ENCODE measurements around the gene DYNC2H1. TPM values are rescaled to one million over a fixed set of nuclear protein-coding genes. Genes with fewer than 3 reads are reported as not detected.

Gene DYNC2H1
- total RNA-seq, 1 donor from 2014 or later = 4.7 TPM

DNA sequence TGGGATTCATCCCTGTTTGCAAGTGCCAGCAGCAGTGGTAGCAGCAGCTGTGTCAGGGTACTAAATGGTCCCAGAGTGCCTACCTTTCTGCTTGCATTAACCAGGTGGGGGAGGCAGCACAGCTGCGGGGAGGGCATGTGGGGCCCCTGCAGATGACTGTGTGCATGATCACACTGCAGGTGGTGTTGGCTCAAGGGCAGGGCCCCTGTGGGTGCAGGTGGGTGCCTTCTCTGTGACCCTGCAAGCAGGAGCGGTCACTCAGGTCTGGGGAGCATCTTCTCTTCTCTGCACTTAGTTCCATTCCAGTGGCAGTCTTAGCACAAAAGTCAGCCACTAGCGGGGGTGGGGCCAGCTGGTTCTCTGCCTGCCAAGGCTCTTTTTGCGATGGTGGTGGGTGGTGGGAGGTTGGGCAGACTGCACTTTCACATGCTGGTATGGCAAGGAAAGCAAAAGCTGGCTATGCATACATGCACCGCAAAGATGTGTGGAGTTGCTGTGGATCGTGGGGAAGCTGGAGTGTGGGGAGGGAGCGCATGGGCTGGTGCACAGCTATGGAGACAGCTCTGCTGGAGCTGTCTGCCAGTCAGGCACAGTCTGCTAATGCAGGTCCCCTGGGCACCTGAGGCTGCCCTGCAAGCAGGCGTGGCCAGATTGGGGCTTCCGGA is 157.1 kb downstream of the DYNC2H1 start:
- intact Hi-C loops (cut with DNase I) = no loop called here
- DNase-seq (ENCODE audit: low spot score) = no peak

DNA sequence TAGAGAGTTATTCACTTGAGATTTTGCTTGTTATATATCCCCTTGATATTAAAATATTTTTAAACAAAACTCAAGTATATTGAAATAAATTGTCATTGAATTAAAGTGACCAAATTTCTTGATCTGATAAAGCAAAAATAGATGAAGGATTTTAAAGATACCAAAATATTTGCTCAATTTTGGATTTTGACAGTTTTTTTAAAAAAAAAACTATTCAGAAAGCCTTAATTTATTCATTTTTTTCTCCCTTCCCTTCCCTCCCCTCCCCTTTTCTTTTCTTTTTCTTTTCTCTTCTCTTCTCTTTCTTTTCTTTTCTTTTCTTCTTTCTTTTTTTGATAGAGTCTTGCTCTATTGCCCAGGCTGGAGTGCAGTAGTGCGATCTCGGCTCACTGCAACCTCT is 163.7 kb downstream of the DYNC2H1 start:
- DNase-seq (ENCODE audit: low spot score) = no peak
- intact Hi-C loops (cut with DNase I) = no loop called here

DNA sequence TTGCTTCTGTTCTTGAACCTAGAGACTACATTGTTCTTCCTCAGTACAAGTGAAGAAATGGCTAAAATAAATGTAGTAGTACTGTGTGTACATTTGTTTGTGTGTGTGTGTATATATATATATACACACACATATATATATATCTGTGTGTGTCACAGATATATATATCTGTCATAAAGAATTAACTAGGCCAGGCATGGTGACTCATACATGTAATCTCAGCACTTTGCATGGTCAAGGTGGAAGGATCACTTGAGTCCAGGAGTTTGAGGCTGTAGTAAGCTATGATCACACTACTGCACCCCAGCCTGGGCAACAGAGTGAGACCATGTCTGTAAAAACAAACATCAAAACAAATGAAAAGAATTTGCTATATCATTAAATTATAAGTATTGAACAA is 164.8 kb downstream of the DYNC2H1 start:
- no peak for DNase-seq (ENCODE audit: low spot score)
- intact Hi-C loops (cut with DNase I) = no loop called here

DNA sequence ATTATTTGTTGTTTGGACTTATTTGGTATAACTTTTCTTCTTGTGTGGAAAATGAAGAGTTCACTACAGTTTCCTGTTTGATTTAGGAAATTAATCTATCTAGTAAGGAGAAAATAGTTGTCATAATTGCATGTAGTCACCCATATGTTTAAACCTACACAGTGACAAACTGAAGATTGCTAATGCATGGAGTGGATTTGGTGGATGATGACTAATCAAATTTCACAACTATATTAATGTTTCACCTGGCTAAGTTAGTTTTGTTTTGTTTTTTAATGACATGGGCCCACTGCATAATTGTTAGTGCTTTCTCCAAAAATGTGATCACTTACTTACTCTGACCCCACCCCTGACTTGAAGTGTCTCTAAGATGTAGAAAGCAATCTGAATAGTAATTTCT is 170.6 kb downstream of the DYNC2H1 start:
- no peak for DNase-seq (ENCODE audit: low spot score)
- intact Hi-C loops (cut with DNase I) = no loop called here

DNA sequence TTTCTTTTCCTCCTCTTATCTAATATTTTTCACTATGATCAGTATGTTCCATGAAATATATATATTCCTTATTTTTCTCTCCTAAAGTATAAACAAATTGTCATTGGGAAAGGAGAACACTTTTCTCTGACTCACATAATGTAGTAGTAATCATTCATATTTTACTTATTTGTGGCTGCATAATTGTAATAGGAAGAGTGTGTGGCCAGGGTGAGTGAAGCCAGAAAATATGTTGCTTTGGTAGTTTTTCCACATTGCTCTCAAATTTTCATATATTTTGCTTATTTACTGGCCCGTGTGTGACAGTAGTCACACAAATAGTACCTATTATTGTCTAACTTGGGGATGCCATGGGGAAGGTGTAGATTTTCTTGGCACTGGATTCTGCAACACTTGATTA is 172.1 kb downstream of the DYNC2H1 start:
- no peak for DNase-seq (ENCODE audit: low spot score)
- intact Hi-C loops (cut with DNase I) = no loop called here

DNA sequence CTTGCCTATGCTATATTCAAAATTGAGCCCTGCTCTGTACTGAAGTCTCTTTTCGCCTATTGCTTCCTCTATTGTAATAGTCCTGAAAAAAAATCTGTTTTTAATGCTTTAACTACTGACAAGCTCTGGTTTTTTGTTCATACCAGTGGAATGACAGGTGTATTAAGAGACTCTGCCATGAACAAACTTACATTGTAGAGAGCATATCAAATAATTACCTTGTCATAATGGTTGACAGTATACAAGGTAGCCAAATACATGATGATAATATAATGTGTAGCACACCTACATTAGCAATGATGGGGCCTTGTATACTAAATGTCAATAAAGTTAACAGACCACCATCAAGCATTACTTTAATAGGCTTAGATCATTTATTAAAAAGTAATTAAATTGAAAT is 175.0 kb downstream of the DYNC2H1 start:
- intact Hi-C loops (cut with DNase I) = no loop called here
- no peak for DNase-seq (ENCODE audit: low spot score)

DNA sequence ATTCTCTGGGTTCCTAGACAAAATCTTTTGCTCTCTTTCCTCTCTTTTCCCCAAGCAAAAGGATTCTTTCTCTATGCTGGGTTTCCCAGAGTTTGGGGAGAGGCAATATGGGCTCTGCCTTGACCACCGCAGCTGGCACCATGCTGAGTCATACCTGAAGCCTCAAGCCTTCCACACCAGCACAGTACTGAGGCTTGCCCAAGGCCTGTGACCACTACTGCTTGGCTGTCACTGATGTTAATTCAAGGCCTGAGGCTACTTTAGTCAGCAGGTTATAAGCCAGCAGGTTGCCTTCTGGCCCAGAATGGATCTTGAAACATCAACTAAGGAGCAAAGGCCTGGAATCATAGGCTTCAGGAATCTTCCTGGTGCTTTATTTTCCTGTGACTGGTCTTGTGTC is 185.3 kb downstream of the DYNC2H1 start:
- DNase-seq (ENCODE audit: low spot score) = no peak
- intact Hi-C loops (cut with DNase I) = no loop called here

DNA sequence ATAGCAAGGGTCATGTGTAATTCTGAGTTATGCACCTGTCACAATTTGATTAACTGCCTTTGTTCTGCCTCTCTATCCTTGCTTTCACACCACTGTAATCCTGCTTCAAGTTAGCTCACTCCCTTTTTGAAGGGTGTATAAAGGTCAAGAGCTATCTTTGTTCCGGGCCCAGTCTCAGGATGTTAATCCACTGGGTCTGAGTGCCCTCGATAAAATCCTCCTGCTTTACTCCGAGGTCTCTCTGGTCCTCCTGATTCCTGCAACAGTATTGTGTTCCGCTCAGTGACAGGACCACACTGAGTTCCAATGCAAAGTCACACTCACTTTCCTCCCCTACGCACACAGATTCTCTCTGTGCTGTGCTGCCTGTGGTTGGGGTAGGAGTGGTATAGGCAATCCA is 186.5 kb downstream of the DYNC2H1 start:
- no peak for DNase-seq (ENCODE audit: low spot score)
- intact Hi-C loops (cut with DNase I) = no loop called here

DNA sequence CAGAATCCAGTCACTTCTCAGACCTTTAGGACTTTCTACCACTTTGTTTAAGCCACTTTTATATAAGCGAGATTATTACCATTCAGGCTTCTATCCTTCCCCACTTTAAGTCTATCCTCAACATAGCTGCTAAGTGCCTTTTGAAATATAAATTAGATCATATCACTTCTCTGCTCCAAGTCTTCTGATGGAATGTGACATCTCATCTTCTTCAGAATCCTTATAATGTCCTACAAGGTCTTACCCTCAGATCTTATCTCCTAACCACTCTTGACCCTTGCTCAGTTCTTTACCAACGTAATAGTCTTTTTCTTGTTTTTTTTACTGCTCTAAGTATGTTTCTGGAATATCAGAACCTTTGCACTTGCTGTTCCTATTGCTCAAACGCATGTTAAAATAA is 188.7 kb downstream of the DYNC2H1 start:
- DNase-seq (ENCODE audit: low spot score) = no peak
- intact Hi-C loops (cut with DNase I) = no loop called here

DNA sequence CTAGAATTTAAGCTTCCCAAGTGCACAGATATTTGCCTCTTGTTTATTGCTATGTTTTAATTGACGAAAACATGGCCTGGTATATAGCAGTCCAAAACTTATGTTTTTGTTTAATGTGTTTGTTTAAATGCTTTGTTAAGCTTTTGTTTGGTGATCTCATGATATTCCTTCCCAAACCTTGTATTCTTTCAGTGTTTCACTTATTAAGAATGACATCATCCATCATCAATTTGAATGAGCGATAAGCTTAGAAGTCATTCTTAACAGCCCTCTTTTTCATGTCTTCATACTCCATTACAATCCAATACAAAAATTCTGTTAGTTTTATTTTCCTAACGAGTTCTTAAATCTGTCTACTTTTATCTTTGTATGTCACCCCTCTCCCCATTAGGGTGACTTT is 206.0 kb downstream of the DYNC2H1 start:
- DNase-seq (ENCODE audit: low spot score) = no peak
- intact Hi-C loops (cut with DNase I) = no loop called here

DNA sequence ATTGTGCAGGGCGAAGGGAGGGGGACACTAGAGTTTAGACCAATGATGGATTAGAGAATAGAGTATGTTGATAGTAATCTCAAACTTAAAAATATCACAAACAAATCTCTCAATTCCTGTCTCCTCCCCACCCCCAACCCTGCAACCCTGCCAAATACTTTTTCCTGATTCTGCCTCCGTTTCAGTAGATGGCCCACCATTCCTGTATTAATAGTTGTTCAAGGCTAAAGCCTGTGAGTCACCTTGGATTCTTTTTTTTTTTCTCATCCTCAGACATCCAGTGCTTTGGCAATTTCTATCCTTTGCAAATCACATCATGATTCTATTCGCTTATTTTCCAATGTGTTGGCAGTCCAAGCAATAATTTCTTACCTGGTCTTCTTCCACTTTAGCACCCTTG is 207.9 kb downstream of the DYNC2H1 start:
- no peak for DNase-seq (ENCODE audit: low spot score)
- intact Hi-C loops (cut with DNase I) = no loop called here

DNA sequence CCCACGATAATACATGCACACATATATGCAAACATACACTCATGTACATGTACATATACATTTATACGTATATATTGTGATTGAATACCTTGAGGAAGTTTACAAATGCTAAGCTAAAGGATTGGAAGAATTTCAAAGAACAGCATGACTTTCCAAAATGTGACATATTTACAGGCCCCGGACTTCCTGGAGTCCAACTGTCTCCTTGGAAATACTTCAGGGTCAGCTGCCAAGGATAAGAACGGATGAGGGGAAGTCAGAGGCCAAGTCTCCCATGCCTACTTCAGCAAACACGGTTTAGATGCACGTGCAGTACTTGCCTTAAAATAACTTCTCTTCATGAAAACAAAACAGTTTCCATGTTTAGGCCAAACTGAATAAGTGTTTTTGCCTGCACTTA is 213.6 kb downstream of the DYNC2H1 start:
- intact Hi-C loops (cut with DNase I) = no loop called here
- DNase-seq (ENCODE audit: low spot score) = no peak

DNA sequence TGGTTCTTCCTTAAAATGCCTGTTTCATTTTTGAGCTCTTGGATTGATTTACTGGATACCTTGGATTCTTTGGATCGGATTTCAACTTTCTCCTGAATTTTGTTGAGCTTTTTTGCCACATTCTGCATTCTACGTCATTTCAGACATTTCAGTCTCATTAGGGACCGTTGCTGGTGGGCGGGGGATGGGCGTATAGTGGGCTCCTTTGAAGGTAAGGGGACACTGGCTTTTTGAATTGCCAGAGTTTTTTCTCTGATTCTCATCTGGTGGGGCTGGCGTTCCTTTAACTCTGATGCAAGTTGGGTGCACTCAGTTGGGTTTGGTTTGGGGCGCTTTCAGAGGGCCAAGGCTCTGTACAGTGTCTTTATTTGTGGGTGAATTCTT is 216.5 kb downstream of the DYNC2H1 start:
- intact Hi-C loops (cut with DNase I) = loop anchor here (5.0 kb wide), 1 partner anchor 277 kb away; no protein-coding TSS in a partner anchor
- no peak for DNase-seq (ENCODE audit: low spot score)

DNA sequence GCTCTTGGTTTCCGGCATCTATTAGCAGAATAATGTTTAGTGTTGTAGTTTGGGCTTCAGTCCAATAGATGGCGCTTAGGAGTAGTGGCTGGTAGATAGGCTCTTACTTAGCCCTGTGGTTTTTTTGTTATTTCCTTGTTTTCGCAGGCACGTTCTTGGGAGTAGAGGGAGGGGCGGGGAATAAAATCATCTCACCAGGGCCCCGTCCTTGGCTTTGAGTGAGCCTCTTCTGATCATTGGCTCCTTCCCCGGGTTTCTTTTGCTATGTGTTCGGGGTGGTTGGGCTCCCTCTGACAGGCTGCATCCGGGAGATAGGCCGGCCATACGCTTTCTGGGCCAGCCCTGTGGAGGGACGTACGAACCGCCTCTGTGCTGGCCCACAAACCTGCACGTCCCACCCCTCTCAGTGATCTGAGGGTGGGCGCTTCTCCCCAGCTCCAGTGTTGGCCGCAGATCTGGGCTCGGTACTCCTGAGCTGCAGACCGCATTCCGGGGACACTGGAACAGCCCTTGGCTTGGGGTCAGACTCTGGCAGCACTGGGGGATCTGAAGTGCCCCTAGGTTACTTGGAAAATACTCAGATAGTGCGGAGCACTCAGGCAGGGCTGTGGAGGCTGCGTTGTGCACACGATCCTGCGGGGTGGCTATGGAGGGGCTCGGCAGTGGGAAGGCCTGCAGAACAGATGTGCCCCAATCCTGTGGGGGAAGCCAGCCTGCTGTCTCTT is 217.0 kb downstream of the DYNC2H1 start:
- intact Hi-C loops (cut with DNase I) = loop anchor here (5.0 kb wide), 1 partner anchor 276 kb away; no protein-coding TSS in a partner anchor
- no peak for DNase-seq (ENCODE audit: low spot score)

DNA sequence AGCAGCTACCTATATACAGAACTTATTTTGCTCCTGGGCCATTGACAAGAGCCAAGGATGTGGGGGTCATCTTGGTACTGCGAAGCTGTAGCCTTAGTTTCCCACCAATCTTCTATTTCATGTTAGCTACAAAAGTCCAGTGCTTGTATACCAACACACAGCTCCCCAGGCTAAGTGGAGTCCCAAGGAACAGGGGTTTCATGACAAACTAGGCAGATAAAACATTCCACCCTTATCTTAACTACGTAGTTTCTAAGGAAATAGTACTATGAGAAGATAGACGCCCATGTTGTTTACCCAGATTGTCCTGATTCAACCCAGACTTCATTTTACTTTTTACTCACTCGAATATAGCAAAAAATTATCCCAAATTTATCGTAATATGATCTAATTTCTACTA is 218.5 kb downstream of the DYNC2H1 start:
- intact Hi-C loops (cut with DNase I) = loop anchor here (5.0 kb wide), 1 partner anchor 275 kb away; no protein-coding TSS in a partner anchor
- DNase-seq (ENCODE audit: low spot score) = no peak

DNA sequence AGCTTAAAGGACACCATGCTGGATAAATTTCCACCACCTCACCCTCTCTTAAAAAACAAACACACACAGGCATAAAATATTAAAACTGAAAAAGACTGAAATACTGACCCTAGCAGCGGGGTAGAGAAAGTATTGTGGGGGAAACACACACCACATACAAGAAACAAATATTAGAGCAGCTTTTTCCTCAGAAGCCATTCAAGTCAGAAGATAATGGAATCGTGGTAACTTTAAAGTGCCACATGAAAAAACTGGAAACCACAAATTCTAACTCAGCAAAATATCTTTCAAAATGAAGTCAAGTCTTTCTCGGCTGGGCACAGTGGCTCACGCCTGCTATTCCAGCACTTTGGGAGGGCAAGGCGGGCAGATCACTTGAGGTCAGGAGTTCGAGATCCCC is 223.2 kb downstream of the DYNC2H1 start:
- no peak for DNase-seq (ENCODE audit: low spot score)
- intact Hi-C loops (cut with DNase I) = no loop called here

DNA sequence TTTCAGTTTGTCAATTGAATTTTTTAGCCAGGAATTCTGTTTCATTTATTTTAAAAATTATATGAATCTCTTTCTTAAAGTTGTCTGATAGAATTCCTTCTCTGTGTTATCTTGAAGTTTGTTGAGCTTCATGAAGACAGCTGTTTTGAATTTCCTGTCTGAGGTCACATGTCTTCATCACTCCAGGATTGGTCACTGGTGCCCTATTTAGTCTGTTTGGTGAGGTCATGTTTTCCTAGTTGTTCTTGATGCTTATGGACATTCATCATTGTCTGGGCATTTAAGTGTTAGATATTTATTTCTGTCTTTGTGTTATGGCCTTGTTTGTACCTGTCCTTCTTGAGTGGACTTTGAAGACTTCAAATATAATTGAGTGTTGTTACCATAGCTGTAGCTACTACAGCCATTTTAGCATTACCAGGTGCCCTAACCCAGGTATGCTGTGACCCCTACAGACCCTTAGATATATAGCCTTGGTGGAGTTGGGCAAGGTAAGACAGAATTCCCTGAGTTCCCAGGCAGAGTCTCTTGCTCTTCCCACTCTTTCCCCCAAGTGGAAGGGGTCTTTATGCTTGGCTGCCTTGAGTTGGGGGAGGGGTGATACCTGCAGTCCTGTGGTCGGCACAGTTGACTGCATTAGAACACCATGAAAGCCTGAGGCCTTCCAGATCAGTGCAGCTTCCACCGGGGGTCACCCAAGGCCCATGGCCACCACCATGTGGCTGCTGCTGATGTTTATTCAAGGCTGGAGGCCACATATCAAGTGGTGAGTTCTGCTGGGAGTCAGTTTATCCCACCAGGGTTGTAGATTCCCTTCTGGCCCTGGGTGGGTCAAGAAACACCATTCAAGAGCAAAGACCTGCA is 229.6 kb downstream of the DYNC2H1 start:
- no peak for DNase-seq (ENCODE audit: low spot score)
- intact Hi-C loops (cut with DNase I) = no loop called here

DNA sequence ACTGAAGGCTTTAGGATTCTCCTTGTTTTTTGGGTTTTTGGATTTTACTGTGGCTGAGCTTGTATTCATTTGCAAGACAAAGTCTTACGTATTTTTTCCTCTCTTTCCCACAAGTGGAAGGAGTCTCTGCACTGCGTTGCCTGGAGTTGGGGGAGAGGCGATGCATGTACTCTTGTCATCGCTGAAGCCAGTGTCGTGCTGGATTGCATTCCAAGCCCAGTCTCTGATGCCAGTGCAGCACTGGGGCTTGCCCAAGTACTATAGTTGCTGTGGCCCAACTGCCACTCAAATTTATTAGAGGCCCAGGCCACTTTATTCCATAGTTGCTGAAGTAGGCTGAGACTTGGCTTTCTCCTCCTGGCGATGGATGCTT is 230.2 kb downstream of the DYNC2H1 start:
- intact Hi-C loops (cut with DNase I) = no loop called here
- no peak for DNase-seq (ENCODE audit: low spot score)

DNA sequence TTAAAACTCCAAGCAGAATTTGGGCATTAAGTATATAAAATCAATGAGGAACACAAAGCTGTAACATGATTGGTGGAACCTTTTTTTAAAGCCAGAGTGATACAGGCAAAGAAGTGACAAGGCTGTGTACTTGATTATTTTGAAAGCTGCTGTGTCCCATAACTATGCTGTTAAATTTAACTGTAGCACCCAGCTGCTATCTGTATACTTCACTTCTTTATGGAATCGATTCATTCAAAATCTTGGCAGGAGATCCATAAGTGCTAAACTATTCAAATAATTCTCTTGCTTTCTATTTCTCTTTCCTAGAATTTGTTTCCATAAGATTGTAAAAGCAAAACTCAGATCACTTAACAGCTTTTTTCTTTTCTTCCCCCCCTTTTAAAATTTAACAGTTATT is 231.7 kb downstream of the DYNC2H1 start:
- intact Hi-C loops (cut with DNase I) = no loop called here

DNA sequence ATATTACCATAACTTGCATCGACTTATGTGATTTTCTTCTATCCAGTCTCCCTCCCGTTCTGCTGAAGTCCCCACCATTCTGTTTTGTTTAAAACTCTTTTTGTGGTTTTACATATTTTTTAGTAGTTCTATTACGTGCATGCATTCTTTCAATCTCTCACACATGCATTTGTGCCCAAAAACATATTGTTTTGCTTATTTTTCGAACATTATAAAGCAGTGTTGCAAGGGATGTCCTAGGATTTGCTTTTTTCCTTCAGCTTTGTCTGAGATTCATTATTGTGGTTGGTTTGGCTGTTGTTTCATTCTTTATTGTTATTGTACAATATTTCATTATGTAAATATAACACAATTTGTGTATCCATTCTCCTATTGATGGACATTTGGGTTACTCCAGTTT is 235.7 kb downstream of the DYNC2H1 start:
- DNase-seq (ENCODE audit: low spot score) = no peak
- intact Hi-C loops (cut with DNase I) = no loop called here

More for the DNA sequence above, 231.7 kb downstream of the DYNC2H1 start:
- no peak for DNase-seq (ENCODE audit: low spot score)

DNA sequence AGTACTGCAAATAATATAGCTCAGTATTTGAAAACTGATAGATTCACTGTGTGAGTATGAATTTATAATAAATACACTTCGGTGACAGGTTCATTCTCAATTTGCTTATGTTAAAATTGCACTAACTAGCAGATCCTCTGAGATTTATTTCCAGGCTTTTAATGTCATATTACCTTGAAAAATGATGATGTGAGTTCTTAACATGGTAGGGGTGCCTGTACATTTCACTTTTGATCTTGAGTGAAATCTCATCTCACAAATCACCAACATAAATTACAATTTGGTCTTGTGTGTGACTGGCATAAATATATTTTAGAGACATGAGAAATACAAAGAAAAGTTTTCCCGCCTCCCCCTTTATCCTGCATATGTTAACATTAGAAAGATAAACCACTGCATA is 240.4 kb downstream of the DYNC2H1 start:
- no peak for DNase-seq (ENCODE audit: low spot score)
- intact Hi-C loops (cut with DNase I) = no loop called here

Data from cardiac septum (tissue), 1 donor.